Measurements from ENCODE around the gene IRAG1. TPM values are rescaled to one million over a fixed set of nuclear protein-coding genes. Genes with fewer than 3 reads are reported as not detected.
A peak's percentile ranks its signal among the peaks of the same experiment; 100 is the strongest.

The IRAG1 gene
- total and polyA plus RNA-seq, 4 experiments from 2014 or later: not detected

GRCh38 chr11:10666556-10667520, 26.7 kb downstream of the IRAG1 start:
- Histone ChIP-seq H3K27ac (ENCODE audit: low read depth, low read length) (no peak overlapping the region), H3K4me1 (ENCODE audit: insufficient read depth, low read length) (no peaks in the 10 kb centered on the region), H3K9me3 (ENCODE audit: control insufficient read depth in 1 of 2, low read length in 2 of 2) (no peaks in the 10 kb centered on the region), H3K27me3 (ENCODE audit: insufficient read depth, low read length) (no peaks in the 10 kb centered on the region), H3K4me3 (ENCODE audit: low read length in 2 of 2) (no peak overlapping the region), H3K36me3 (ENCODE audit: insufficient read depth, low read length) (no peaks in the 10 kb centered on the region)
- H3K4me1 Mint-ChIP-seq: no peaks in the 10 kb centered on the region
- CTCF ChIA-PET (ENCODE audit: partially characterized antibody): interaction anchor here (4.2 kb wide), 1 partner anchor 14 kb away, joined by 24 read pairs; no protein-coding TSS in a partner anchor
- H3K27ac Mint-ChIP-seq: no peak overlapping the region
- POLR2A ChIA-PET (ENCODE audit: partially characterized antibody): interaction anchor here (1.0 kb wide), 1 partner anchor 25 kb away, joined by 3 read pairs; no protein-coding TSS in a partner anchor
- no peak overlapping the region for H3K4me3 Mint-ChIP-seq
- intact Hi-C loops (cut with micrococcal nuclease): no loop called here
- no peaks in the 10 kb centered on the region for H3K36me3 Mint-ChIP-seq
- H3K27me3 Mint-ChIP-seq: peaks cover 6 to 10% of the 10 kb centered on the region in 2 donors
- no peak for DNase-seq
- no peaks in the 10 kb centered on the region for H3K9me3 Mint-ChIP-seq

DNA sequence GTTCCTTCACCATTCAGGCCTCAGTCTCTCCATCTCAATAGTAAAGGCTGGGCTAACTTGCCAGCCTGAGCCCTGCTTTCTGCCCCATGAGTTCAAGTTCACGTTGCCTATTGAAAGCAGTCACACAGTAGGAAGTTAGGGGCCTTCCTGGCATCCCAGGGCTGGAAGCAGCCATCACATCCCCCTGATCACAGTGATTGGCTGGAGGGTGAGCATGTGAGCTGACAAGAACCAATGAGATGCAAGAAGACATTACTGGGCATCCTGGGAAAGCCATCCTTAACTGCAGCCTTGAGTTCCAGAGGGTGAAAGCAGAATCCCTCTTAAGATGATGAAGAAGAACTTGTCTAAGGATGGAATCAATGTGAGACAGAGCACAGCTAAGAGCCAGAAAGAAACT, 29.1 kb downstream of the IRAG1 start:
- H3K36me3 Mint-ChIP-seq: no peaks in the 10 kb centered on the region
- peak overlapping the region in 1 of 7 donors; percentile 13 for H3K27ac Mint-ChIP-seq
- H3K4me3 Mint-ChIP-seq: no peak overlapping the region
- Histone ChIP-seq H3K9me3 (ENCODE audit: control insufficient read depth in 1 of 2, low read length in 2 of 2) (no peaks in the 10 kb centered on the region), H3K4me1 (ENCODE audit: insufficient read depth, low read length) (no peaks in the 10 kb centered on the region), H3K27ac (ENCODE audit: low read depth, low read length) (no peak overlapping the region), H3K4me3 (ENCODE audit: low read length in 2 of 2) (no peak overlapping the region), H3K27me3 (ENCODE audit: insufficient read depth, low read length) (no peaks in the 10 kb centered on the region), H3K36me3 (ENCODE audit: insufficient read depth, low read length) (no peaks in the 10 kb centered on the region)
- ChIA-PET CTCF (ENCODE audit: partially characterized antibody) (interaction anchor here (1.2 to 4.2 kb wide), 4 partner anchors 9 to 258 kb away, joined by 3 to 24 read pairs (median 4); no protein-coding TSS in a partner anchor), POLR2A (ENCODE audit: partially characterized antibody) (no interaction called here)
- peaks cover 0 to 2% (median 0%) of the 10 kb centered on the region in 8 donors for H3K9me3 Mint-ChIP-seq
- no peak for DNase-seq
- peaks cover 6% of the 10 kb centered on the region in 2 donors for H3K27me3 Mint-ChIP-seq
- H3K4me1 Mint-ChIP-seq: no peaks in the 10 kb centered on the region
- intact Hi-C loops (cut with micrococcal nuclease): no loop called here

DNA sequence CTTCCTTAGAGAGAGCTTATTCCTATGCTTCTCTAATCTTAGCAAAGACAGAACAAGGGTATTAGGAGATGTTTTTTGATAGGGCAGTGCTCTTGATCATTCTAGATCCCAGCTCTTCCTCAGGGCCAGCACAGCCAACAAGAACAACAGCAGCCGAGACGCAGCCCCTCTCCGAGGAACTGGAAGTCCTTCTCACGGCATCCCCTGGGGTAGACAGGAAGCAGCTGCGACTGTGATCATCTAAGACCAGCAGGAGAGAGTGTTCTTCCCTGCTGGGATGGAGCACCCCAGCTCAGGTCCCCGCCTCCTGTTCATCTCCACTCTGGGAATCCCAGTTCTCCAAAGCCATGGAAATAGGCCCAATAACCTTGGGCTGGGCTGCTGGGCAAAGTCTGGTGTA, 29.6 kb downstream of the IRAG1 start:
- Mint-ChIP-seq H3K27ac (no peak overlapping the region), H3K9me3 (peaks cover 0 to 2% (median 0%) of the 10 kb centered on the region in 8 donors), H3K36me3 (no peaks in the 10 kb centered on the region), H3K4me3 (no peak overlapping the region), H3K4me1 (peaks cover 0 to 2% (median 0%) of the 10 kb centered on the region in 4 donors), H3K27me3 (peaks cover 6% of the 10 kb centered on the region in 2 donors)
- no peak overlapping the region for H3K27ac ChIP-seq (ENCODE audit: low read depth, low read length)
- H3K4me1 ChIP-seq (ENCODE audit: insufficient read depth, low read length): no peaks in the 10 kb centered on the region
- intact Hi-C loops (cut with micrococcal nuclease): no loop called here
- ChIA-PET POLR2A (ENCODE audit: partially characterized antibody) (no interaction called here), CTCF (ENCODE audit: partially characterized antibody) (interaction anchor here (0.9 to 4.2 kb wide), 5 partner anchors 10 to 258 kb away, joined by 3 to 24 read pairs (median 3); no protein-coding TSS in a partner anchor)
- no peak for DNase-seq
- H3K4me3 ChIP-seq (ENCODE audit: low read length in 2 of 2): no peak overlapping the region
- no peaks in the 10 kb centered on the region for H3K9me3 ChIP-seq (ENCODE audit: control insufficient read depth in 1 of 2, low read length in 2 of 2)
- H3K36me3 ChIP-seq (ENCODE audit: insufficient read depth, low read length): no peaks in the 10 kb centered on the region
- no peaks in the 10 kb centered on the region for H3K27me3 ChIP-seq (ENCODE audit: insufficient read depth, low read length)

GRCh38 chr11:10663365-10663764, 30.2 kb downstream of the IRAG1 start:
- Mint-ChIP-seq H3K9me3 (peaks cover 0 to 2% (median 0%) of the 10 kb centered on the region in 8 donors), H3K4me3 (no peak overlapping the region), H3K36me3 (no peaks in the 10 kb centered on the region), H3K27me3 (peaks cover 4% of the 10 kb centered on the region in 2 donors), H3K4me1 (peaks cover 0 to 2% (median under 1%) of the 10 kb centered on the region in 4 donors), H3K27ac (no peak overlapping the region)
- no peaks in the 10 kb centered on the region for H3K27me3 ChIP-seq (ENCODE audit: insufficient read depth, low read length)
- no peaks in the 10 kb centered on the region for H3K36me3 ChIP-seq (ENCODE audit: insufficient read depth, low read length)
- H3K27ac ChIP-seq (ENCODE audit: low read depth, low read length): no peak overlapping the region
- intact Hi-C loops (cut with micrococcal nuclease): no loop called here
- H3K4me3 ChIP-seq (ENCODE audit: low read length in 2 of 2): no peak overlapping the region
- H3K4me1 ChIP-seq (ENCODE audit: insufficient read depth, low read length): no peaks in the 10 kb centered on the region
- POLR2A ChIA-PET (ENCODE audit: partially characterized antibody): no interaction called here
- DNase-seq: no peak
- no peaks in the 10 kb centered on the region for H3K9me3 ChIP-seq (ENCODE audit: control insufficient read depth in 1 of 2, low read length in 2 of 2)
- CTCF ChIA-PET (ENCODE audit: partially characterized antibody): interaction anchor here (0.9 to 4.2 kb wide), 5 partner anchors 10 to 257 kb away, joined by 3 to 24 read pairs (median 3); no protein-coding TSS in a partner anchor

DNA sequence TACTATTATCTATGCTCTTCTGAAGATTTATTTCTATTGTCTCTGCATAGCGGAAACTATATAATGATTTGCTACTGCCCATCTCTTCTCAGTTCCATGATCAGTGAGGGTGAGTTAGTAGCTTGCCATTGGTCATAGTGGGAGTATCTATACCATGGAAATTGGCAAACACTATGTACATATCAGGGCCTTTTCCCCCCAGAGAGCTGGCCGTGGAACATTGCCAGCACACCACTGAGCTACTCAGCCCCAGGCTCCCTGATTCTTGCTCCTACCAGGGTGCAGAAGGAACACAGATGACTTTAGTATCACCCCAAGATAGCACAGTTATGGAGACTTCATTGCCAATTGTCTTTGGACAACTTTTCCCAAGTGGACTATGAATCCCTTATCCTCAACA, 33.2 kb downstream of the IRAG1 start:
- H3K4me1 Mint-ChIP-seq: peaks cover 0 to 2% (median under 1%) of the 10 kb centered on the region in 4 donors
- peaks cover 0 to 4% of the 10 kb centered on the region in 2 donors for H3K27me3 Mint-ChIP-seq
- ChIA-PET CTCF (ENCODE audit: partially characterized antibody) (interaction anchor here (1.3 to 1.8 kb wide), 2 partner anchors 251 to 254 kb away, joined by 3 to 7 read pairs; no protein-coding TSS in a partner anchor), POLR2A (ENCODE audit: partially characterized antibody) (no interaction called here)
- Histone ChIP-seq H3K27me3 (ENCODE audit: insufficient read depth, low read length) (no peaks in the 10 kb centered on the region), H3K27ac (ENCODE audit: low read depth, low read length) (no peak overlapping the region), H3K4me3 (ENCODE audit: low read length in 2 of 2) (no peak overlapping the region), H3K4me1 (ENCODE audit: insufficient read depth, low read length) (no peaks in the 10 kb centered on the region), H3K36me3 (ENCODE audit: insufficient read depth, low read length) (no peaks in the 10 kb centered on the region), H3K9me3 (ENCODE audit: control insufficient read depth in 1 of 2, low read length in 2 of 2) (no peaks in the 10 kb centered on the region)
- no peak for DNase-seq
- H3K36me3 Mint-ChIP-seq: no peaks in the 10 kb centered on the region
- intact Hi-C loops (cut with micrococcal nuclease): no loop called here
- H3K27ac Mint-ChIP-seq: peak overlapping the region in 2 of 7 donors; percentile 37 to 41
- H3K4me3 Mint-ChIP-seq: no peak overlapping the region
- peaks cover 0 to 2% (median 0%) of the 10 kb centered on the region in 8 donors for H3K9me3 Mint-ChIP-seq

DNA sequence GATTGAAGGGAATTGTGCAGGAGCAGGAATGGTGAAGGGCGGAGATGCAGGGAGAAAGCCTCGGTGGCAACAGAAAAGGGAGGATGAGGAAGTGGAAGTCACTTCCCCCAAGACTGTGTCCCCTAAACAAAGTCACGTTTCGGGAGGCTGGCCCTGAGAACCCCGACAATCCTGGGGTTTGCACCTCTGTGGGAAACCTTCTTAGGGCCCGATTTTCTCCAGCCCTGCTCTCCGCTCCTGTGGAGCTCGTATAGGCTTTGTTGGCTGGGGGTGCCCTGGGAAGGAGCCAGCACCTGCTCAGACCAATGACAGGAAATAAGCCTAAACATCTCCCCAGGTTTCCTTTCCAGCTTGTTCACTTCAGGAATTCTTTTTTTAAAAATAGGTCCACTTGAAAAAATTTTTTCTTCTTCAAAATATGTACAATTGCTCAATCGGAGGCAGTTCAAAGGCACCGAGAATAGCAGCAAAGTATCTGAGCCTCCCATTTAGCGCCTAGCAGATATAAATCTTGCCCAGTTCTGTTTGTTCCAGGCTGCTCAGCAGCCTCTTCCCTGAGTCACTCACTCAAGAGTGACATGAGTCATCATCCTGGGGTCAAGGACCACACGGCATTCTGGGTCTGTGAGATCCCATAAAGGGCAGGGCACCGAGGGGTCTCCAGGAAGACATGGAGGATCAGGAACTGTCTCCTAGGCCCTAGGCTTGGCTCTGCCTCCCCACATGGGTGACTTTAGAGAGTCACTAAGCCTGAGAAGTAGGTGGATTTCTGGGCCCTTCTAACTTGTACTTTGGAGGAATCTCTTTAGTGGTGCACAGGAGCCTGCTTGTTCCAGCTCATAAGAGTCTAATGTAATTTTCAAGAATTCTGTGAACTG, 34.0 kb downstream of the IRAG1 start:
- Mint-ChIP-seq H3K4me1 (peaks cover 0 to 2% (median under 1%) of the 10 kb centered on the region in 4 donors), H3K9me3 (peaks cover 0 to 2% (median 0%) of the 10 kb centered on the region in 8 donors), H3K4me3 (no peak overlapping the region), H3K27ac (peak overlapping the region in 1 of 7 donors; percentile 3), H3K36me3 (no peaks in the 10 kb centered on the region), H3K27me3 (no peaks in the 10 kb centered on the region)
- Histone ChIP-seq H3K36me3 (ENCODE audit: insufficient read depth, low read length) (no peaks in the 10 kb centered on the region), H3K27me3 (ENCODE audit: insufficient read depth, low read length) (no peaks in the 10 kb centered on the region), H3K27ac (ENCODE audit: low read depth, low read length) (no peak overlapping the region), H3K9me3 (ENCODE audit: control insufficient read depth in 1 of 2, low read length in 2 of 2) (no peaks in the 10 kb centered on the region), H3K4me3 (ENCODE audit: low read length in 2 of 2) (no peak overlapping the region), H3K4me1 (ENCODE audit: insufficient read depth, low read length) (no peaks in the 10 kb centered on the region)
- DNase-seq: no peak
- CTCF ChIA-PET (ENCODE audit: partially characterized antibody): interaction anchor here (1.3 to 1.8 kb wide), 2 partner anchors 251 to 254 kb away, joined by 3 to 7 read pairs; no protein-coding TSS in a partner anchor
- POLR2A ChIA-PET (ENCODE audit: partially characterized antibody): no interaction called here
- intact Hi-C loops (cut with micrococcal nuclease): no loop called here
